Lower lobe of right lung (tissue), 2 donors: ENCODE measurements around the gene KCNK10. TPM values are rescaled to one million over a fixed set of nuclear protein-coding genes. Genes with fewer than 3 reads are reported as not detected.
"Not testable (repeated sequence)": the region's sequence is repeated elsewhere in the genome, so short reads cannot be mapped to it uniquely, and the experiment has no call there.

Experiments
- ATAC-seq, 2 donors: fragments of 200-7000 bp; cut with Tn5 transposase; one replicate each; pipeline ENCODE4 v1.9.1; 2020 to 2022; ENCODE audit warnings: mild to moderate bottlenecking in 2 of 2, moderate library complexity in 2 of 2
- DNase-seq: peaks from one replicate; pipeline ENCODE4 v3.0.0-alpha.2; 2020
- H3K27ac ChIP-seq: fragments of 200-600 bp; one replicate; pipeline ENCODE4 v1.8.0; 2022
- H3K27me3 ChIP-seq: fragments of 200-600 bp; one replicate; pipeline ENCODE4 v1.8.0; 2022; ENCODE audit warnings: low read depth
- H3K36me3 ChIP-seq: fragments of 200-600 bp; one replicate; pipeline ENCODE4 v1.8.0; 2022; ENCODE audit warnings: mild to moderate bottlenecking
- H3K4me1 ChIP-seq: fragments of 200-600 bp; one replicate; pipeline ENCODE4 v1.8.0; 2022
- H3K4me3 ChIP-seq: fragments of 200-600 bp; one replicate; pipeline ENCODE4 v1.8.0; 2022; ENCODE audit warnings: mild to moderate bottlenecking
- H3K9me3 ChIP-seq: fragments of 200-600 bp; one replicate; pipeline ENCODE4 v1.8.0; 2022
- intact Hi-C: fragments of 100-400 bp; cut with DNase I; formaldehyde crosslinking; loops from one replicate; pipeline ENCODE4 v1.11.0; 2022
- total RNA-seq: library from RNA; stranded (reverse); fragmentation: NEBNext Ultra II Directional; extraction: Animal tissue kit (Norgen Biotek cat#: 25700); gene quantifications from one replicate; pipeline ENCODE4 v1.2.1, GENCODE V29; 2021
- TF ChIP-seq, protein P1 (sequence below): fragments of 200-600 bp; IDR thresholded peaks from one replicate; pipeline ENCODE4 v1.8.0; 2022; ENCODE audit warnings: antibody characterized with exemption, mild to moderate bottlenecking
- donor health status: DM: no; HTN: yes; CAD: no; lungs with severe emphysema.

The KCNK10 gene
- total RNA-seq, 1 donor from 2014 or later, result not detected

DNA sequence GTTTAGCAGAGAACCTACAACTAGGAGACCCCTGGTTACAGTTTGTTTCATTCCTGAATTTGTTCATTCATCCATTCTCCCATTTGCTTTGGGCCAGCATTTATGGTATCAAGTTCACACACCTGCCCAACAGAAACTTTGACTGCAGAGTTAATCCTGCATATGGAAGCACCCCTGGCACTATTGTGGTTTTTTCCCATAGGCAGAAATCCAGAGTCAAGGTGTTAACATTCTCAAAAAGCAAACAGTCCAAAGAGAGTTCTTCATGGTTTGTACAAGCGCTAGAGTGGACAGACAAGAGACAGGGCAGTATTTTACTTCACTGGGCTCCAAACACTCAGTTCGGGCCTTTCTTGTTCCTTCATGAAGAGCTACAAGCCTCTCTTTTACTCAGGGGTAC is 51.9 kb downstream of the KCNK10 start:
- DNase-seq (no peak), ATAC-seq (no peak)
- intact Hi-C loops, result no loop called here
- Histone ChIP-seq H3K4me1 (no peaks in the 10 kb centered on the region), H3K36me3 (no peaks in the 10 kb centered on the region), H3K9me3 (no peaks in the 10 kb centered on the region), H3K27me3 (no peaks in the 10 kb centered on the region), H3K27ac (no peak overlapping the region), H3K4me3 (no peak overlapping the region)
- TF ChIP-seq, protein P1, sequence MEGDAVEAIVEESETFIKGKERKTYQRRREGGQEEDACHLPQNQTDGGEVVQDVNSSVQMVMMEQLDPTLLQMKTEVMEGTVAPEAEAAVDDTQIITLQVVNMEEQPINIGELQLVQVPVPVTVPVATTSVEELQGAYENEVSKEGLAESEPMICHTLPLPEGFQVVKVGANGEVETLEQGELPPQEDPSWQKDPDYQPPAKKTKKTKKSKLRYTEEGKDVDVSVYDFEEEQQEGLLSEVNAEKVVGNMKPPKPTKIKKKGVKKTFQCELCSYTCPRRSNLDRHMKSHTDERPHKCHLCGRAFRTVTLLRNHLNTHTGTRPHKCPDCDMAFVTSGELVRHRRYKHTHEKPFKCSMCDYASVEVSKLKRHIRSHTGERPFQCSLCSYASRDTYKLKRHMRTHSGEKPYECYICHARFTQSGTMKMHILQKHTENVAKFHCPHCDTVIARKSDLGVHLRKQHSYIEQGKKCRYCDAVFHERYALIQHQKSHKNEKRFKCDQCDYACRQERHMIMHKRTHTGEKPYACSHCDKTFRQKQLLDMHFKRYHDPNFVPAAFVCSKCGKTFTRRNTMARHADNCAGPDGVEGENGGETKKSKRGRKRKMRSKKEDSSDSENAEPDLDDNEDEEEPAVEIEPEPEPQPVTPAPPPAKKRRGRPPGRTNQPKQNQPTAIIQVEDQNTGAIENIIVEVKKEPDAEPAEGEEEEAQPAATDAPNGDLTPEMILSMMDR, result no peak

DNA sequence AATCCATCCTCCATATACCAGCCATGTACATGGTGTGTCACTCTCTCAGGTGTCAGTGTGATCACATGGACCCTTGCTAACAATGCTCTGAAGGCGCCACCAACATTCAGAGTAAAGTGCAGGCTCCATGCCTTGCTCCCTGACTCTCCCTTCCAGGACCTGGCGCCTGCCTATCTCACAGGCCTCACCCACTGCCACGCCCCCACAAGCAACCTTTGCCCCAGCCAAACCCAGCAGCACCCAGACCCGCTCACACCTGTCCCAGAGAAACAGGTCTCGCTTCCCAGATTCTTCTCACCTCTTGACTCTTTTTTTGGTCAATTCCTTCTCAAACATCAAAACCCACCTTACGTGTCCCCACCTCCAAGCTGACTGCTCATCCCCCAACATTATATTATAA is 52.3 kb downstream of the KCNK10 start:
- no peak for DNase-seq

GRCh38 chr14:88269806-88270420 is 53.2 kb downstream of the KCNK10 start:
- ATAC-seq, result no peak
- Histone ChIP-seq H3K9me3 (no peaks in the 10 kb centered on the region), H3K27me3 (no peaks in the 10 kb centered on the region), H3K36me3 (no peaks in the 10 kb centered on the region), H3K27ac (no peak overlapping the region), H3K4me1 (no peaks in the 10 kb centered on the region), H3K4me3 (no peak overlapping the region)
- TF ChIP-seq, protein P1, result no peak
- intact Hi-C loops, result no loop called here
- no peak for DNase-seq

More for the DNA sequence above, 52.3 kb downstream of the KCNK10 start:
- TF ChIP-seq, protein P1, result no peak
- H3K4me3 ChIP-seq, result no peak overlapping the region
- no peak for ATAC-seq
- H3K9me3 ChIP-seq, result no peaks in the 10 kb centered on the region
- H3K27me3 ChIP-seq, result no peaks in the 10 kb centered on the region
- no peak overlapping the region for H3K27ac ChIP-seq
- H3K4me1 ChIP-seq, result no peaks in the 10 kb centered on the region
- H3K36me3 ChIP-seq, result no peaks in the 10 kb centered on the region
- intact Hi-C loops, result no loop called here

DNA sequence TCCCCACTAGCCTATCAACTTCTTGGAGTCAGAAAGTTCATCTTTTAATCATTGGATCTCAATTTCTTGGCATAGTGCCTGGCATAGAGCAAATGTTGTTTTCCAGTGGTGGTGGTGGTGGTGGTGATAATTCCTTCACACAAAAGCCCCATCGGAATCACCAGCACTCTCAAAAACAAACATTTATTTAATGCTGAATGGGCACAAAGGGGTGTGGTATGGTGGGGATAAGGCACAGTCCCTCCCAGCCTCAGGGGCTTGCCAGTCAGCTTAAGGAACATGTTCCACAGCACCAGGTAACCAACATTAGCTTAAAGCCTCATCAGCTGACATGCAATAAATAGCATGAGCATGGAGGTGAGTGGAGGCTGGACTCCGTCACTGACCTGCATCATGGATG is 56.6 kb downstream of the KCNK10 start:
- no peak for DNase-seq
- TF ChIP-seq, protein P1, result no peak
- Histone ChIP-seq H3K9me3 (no peaks in the 10 kb centered on the region), H3K27ac (no peak overlapping the region), H3K27me3 (no peaks in the 10 kb centered on the region), H3K4me1 (no peaks in the 10 kb centered on the region), H3K4me3 (no peak overlapping the region), H3K36me3 (no peaks in the 10 kb centered on the region)
- no peak for ATAC-seq
- intact Hi-C loops, result no loop called here

GRCh38 chr14:88264116-88264515 is 59.0 kb downstream of the KCNK10 start:
- Histone ChIP-seq H3K4me1 (no peaks in the 10 kb centered on the region), H3K27me3 (no peaks in the 10 kb centered on the region), H3K4me3 (no peak overlapping the region), H3K9me3 (no peaks in the 10 kb centered on the region), H3K27ac (no peak overlapping the region), H3K36me3 (no peaks in the 10 kb centered on the region)
- no peak for ATAC-seq
- no peak for DNase-seq
- intact Hi-C loops, result no loop called here
- TF ChIP-seq, protein P1, result no peak

GRCh38 chr14:88261302-88261701 is 61.8 kb downstream of the KCNK10 start:
- H3K4me1 ChIP-seq, H3K27me3 ChIP-seq, DNase-seq, intact Hi-C loops, H3K4me3 ChIP-seq, H3K36me3 ChIP-seq, H3K27ac ChIP-seq, H3K9me3 ChIP-seq, ATAC-seq: not testable (repeated sequence)
